Mesodermal cell (in vitro differentiated cells): ENCODE results near the gene SCN2A.

ENCODE experiments used
- H3K27ac ChIP-seq: 2 replicates; pipeline ENCODE4 v1.7.0; 2013; ENCODE audit warnings: mild to moderate bottlenecking, low read depth, low read length, moderate library complexity; ENCODE audit not compliant: severe bottlenecking
- H3K36me3 ChIP-seq: 2 replicates; pipeline ENCODE4 v1.7.1; 2013; ENCODE audit warnings: mild to moderate bottlenecking, low read length, moderate library complexity; ENCODE audit not compliant: control insufficient read depth, insufficient read depth
- H3K4me1 ChIP-seq: one replicate; pipeline ENCODE4 v1.7.1; 2013; ENCODE audit warnings: mild to moderate bottlenecking, low read length; ENCODE audit not compliant: insufficient read depth, control insufficient read depth, poor library complexity, severe bottlenecking
- H3K4me3 ChIP-seq: 2 replicates; pipeline ENCODE4 v1.7.0; 2013; ENCODE audit warnings: low read length, control low read depth, mild to moderate bottlenecking; ENCODE audit not compliant: insufficient read depth, poor library complexity, severe bottlenecking; ENCODE audit errors: extremely low read depth
- H3K9me3 ChIP-seq: 2 replicates; pipeline ENCODE4 v1.7.1; 2013; ENCODE audit warnings: mild to moderate bottlenecking, low read length, moderate library complexity; ENCODE audit not compliant: control insufficient read depth
- WGBS, 2 experiments: methylation state at CpG; one replicate each; pipeline ENCODE4 v1.1.5; 2013; ENCODE audit warnings: missing lambda C conversion rate in 2 of 2; ENCODE audit not compliant: insufficient coverage in 2 of 2; 5-methylcytosine and 5-hydroxymethylcytosine counted together

Gene SCN2A

GRCh38 chr2:165410276-165410675 is 171.1 kb downstream of the SCN2A start:
- H3K4me1 ChIP-seq: no peaks in the 10 kb centered on the region
- H3K36me3 ChIP-seq: no peaks in the 10 kb centered on the region
- no peak overlapping the region for H3K27ac ChIP-seq
- no peaks in the 10 kb centered on the region for H3K9me3 ChIP-seq
- no peak overlapping the region for H3K4me3 ChIP-seq

- Histone ChIP-seq H3K9me3 (no peaks in the 10 kb centered on the region), H3K36me3 (no peaks in the 10 kb centered on the region)
These were observed 175.0 kb downstream of the SCN2A start for GRCh38 chr2:165414187-165414586.

GRCh38 chr2:165417009-165417408 is 177.8 kb downstream of the SCN2A start:
- Histone ChIP-seq H3K4me1 (no peaks in the 10 kb centered on the region), H3K36me3 (no peaks in the 10 kb centered on the region), H3K4me3 (no peak overlapping the region), H3K27ac (no peak overlapping the region), H3K9me3 (no peaks in the 10 kb centered on the region)
- WGBS, 2 experiments: 100% methylated on average over 1 of the region's 1 CpG

More at GRCh38 chr2:165414187-165414586, 175.0 kb downstream of the SCN2A start:
- Histone ChIP-seq H3K4me1 (no peaks in the 10 kb centered on the region), H3K4me3 (no peak overlapping the region), H3K27ac (no peak overlapping the region)

GRCh38 chr2:165420231-165420630 is 181.0 kb downstream of the SCN2A start:
- Histone ChIP-seq H3K4me3 (no peak overlapping the region), H3K36me3 (no peaks in the 10 kb centered on the region), H3K9me3 (no peaks in the 10 kb centered on the region), H3K4me1 (no peaks in the 10 kb centered on the region), H3K27ac (no peak overlapping the region)

GRCh38 chr2:165423081-165423480 is 183.9 kb downstream of the SCN2A start:
- H3K4me3 ChIP-seq: no peak overlapping the region
- no peaks in the 10 kb centered on the region for H3K4me1 ChIP-seq
- no peaks in the 10 kb centered on the region for H3K36me3 ChIP-seq
- H3K27ac ChIP-seq: no peak overlapping the region
- H3K9me3 ChIP-seq: no peaks in the 10 kb centered on the region
- 78% methylated on average over 3 of the region's 3 CpGs; no CpG with 5 or more reads in 1 of the 2 experiments for WGBS, 2 experiments

GRCh38 chr2:165425556-165425955 is 186.3 kb downstream of the SCN2A start:
- Histone ChIP-seq H3K27ac (no peak overlapping the region), H3K9me3 (no peaks in the 10 kb centered on the region), H3K4me1 (no peaks in the 10 kb centered on the region), H3K36me3 (no peaks in the 10 kb centered on the region), H3K4me3 (no peak overlapping the region)
- WGBS, 2 experiments: 88 to 100% methylated on average over 1 to 2 of the region's 2 CpGs

DNA sequence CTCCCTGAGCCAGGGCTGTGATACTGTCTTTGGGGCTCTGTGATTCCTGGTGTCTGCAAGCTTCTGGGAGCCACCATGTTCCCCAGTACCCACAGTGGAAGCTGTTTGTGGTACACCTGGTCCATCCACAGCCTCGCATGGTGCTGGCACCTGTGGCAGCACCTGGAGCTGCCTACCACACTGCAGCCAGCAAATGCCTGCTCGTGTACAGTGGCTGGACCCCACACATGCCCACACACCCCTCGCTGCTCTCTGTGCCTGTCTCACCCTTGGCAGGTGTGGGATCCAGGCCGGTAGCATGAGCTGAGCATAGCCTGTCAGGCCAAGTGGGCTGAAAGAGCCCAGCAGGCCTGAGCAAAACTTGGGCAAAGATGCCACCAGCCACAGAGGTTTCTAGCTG is 188.5 kb downstream of the SCN2A start:
- Histone ChIP-seq H3K4me3 (no peak overlapping the region), H3K9me3 (no peaks in the 10 kb centered on the region), H3K4me1 (no peaks in the 10 kb centered on the region), H3K27ac (no peak overlapping the region), H3K36me3 (no peaks in the 10 kb centered on the region)
- WGBS, 2 experiments: 92 to 93% methylated on average over 3 to 4 of the region's 4 CpGs

- Histone ChIP-seq H3K36me3 (no peaks in the 10 kb centered on the region), H3K27ac (no peak overlapping the region), H3K4me3 (no peak overlapping the region), H3K9me3 (no peaks in the 10 kb centered on the region), H3K4me1 (no peaks in the 10 kb centered on the region)
- 80% methylated on average over 1 of the region's 1 CpG; no CpG with 5 or more reads in 1 of the 2 experiments for WGBS, 2 experiments
These were observed 189.7 kb downstream of the SCN2A start for GRCh38 chr2:165428926-165429325.

DNA sequence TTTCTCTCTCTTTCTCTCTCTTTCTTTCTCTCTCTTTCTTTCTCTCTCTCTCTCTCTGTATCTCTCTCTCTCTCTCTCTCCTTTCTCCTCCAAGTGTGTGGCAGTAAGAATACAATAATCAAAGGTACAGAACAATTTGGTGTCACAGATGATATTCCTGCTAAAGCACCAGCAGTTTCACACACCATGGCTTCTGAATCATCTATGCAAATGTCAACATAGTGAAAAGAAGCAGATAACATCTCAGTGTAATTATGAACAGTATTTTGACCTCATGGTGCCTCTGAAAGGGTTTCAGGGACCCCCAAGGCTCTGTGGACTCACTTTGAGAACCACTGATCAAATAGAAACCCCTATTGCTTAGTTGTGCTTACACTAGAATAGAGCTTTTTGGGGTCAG is 191.8 kb downstream of the SCN2A start:
- no peaks in the 10 kb centered on the region for H3K9me3 ChIP-seq
- H3K36me3 ChIP-seq: no peaks in the 10 kb centered on the region
- H3K4me3 ChIP-seq: no peak overlapping the region
- H3K4me1 ChIP-seq: no peaks in the 10 kb centered on the region
- no peak overlapping the region for H3K27ac ChIP-seq

GRCh38 chr2:165432234-165432966 is 193.2 kb downstream of the SCN2A start:
- no peak overlapping the region for H3K27ac ChIP-seq
- H3K36me3 ChIP-seq: no peaks in the 10 kb centered on the region

DNA sequence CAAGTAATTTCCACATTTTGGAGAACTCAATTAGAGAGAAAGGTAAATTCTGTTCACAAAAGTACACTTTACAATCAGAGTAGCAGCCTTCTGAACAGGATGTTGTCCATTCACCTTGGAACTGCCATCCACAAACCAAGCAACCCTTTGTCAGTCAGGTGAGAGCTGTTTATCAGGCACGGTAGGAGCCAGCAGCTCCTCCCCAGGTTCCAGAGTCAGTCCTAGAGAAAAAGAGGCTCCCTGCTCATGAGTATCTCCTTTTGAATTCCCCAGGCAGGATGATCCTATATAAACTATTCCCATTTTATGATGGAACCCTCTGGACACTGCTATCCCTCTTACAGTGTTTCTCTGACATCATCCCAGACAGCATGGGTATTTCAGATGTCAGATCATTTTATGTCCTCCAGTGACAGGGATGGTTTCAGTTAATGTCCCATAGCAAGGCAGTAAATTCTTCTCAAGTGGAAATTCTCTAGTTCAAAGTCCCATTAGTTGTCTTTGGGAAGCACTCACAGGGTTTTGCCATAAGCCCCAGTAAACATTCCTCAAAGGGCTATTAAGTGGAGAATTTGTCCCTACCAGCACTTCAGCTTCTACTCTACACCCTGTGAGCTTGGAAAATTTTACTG is 195.8 kb downstream of the SCN2A start:
- no peaks in the 10 kb centered on the region for H3K9me3 ChIP-seq
- H3K4me1 ChIP-seq: no peaks in the 10 kb centered on the region
- no peaks in the 10 kb centered on the region for H3K36me3 ChIP-seq
- H3K4me3 ChIP-seq: no peak overlapping the region
- 38 to 44% methylated on average over 1 of the region's 1 CpG for WGBS, 2 experiments
- H3K27ac ChIP-seq: no peak overlapping the region

More at GRCh38 chr2:165432234-165432966, 193.2 kb downstream of the SCN2A start:
- H3K4me1 ChIP-seq: no peaks in the 10 kb centered on the region
- no peak overlapping the region for H3K4me3 ChIP-seq
- H3K9me3 ChIP-seq: no peaks in the 10 kb centered on the region
